CD4-positive, alpha-beta memory T cell (primary cell): ENCODE data around the gene SLC35F6. TPM values are rescaled to one million over a fixed set of nuclear protein-coding genes. Genes with fewer than 3 reads are reported as not detected.
"Not testable (repeated sequence)": the region's sequence is repeated elsewhere in the genome, so short reads cannot be mapped to it uniquely, and the experiment has no call there.

ENCODE experiments used
- CTCF ChIA-PET: fragments of 350-600 bp; sonication (Branson Sonifier 250); formaldehyde crosslinking; loops from one replicate; lab custom pipeline; 2021; ENCODE audit warnings: inconsistent platforms; ENCODE audit not compliant: partially characterized antibody; lab: Charles Lee
- POLR2A ChIA-PET: fragments of 350-600 bp; sonication (Branson Sonifier 250); formaldehyde crosslinking; loops from one replicate; lab custom pipeline; 2021; ENCODE audit not compliant: partially characterized antibody; lab: Charles Lee
- DNase-seq, 5 donors: peaks; one replicate each; pipeline versions ENCODE4 v3.0.0 to v3.0.0-alpha.2; 2020 to 2022; ENCODE audit warnings: mixed read lengths in 1 of 5
- H3K27ac ChIP-seq: one replicate; pipeline ENCODE4 v1.7.0; 2013; ENCODE audit warnings: low read depth, low read length
- H3K27me3 ChIP-seq: 2 replicates; pipeline ENCODE4 v1.7.0; 2013; ENCODE audit warnings: mild to moderate bottlenecking, low read length, moderate library complexity; ENCODE audit not compliant: insufficient read depth
- H3K36me3 ChIP-seq: 2 replicates; pipeline ENCODE4 v1.7.0; 2013; ENCODE audit warnings: mild to moderate bottlenecking, low read length, moderate library complexity; ENCODE audit not compliant: insufficient read depth
- H3K4me1 ChIP-seq: 2 replicates; pipeline ENCODE4 v1.7.0; 2013; ENCODE audit warnings: mild to moderate bottlenecking, low read length, moderate library complexity; ENCODE audit not compliant: insufficient read depth
- H3K4me3 ChIP-seq, 2 donors: one replicate each; pipeline ENCODE4 v1.7.0; 2013; ENCODE audit warnings: low read length in 2 of 2, mild to moderate bottlenecking in 1 of 2
- H3K9me3 ChIP-seq, 2 donors: one replicate each; pipeline ENCODE4 v1.7.0; 2013; ENCODE audit warnings: low read length in 2 of 2, control low read depth in 1 of 2; ENCODE audit not compliant: control insufficient read depth in 1 of 2
- H3K27ac Mint-ChIP-seq, 7 donors: one replicate each; pipeline ENCODE4 v1.8.0; 2020 to 2021; ENCODE audit warnings: mixed read lengths in 7 of 7, mild to moderate bottlenecking in 6 of 7, inconsistent platforms in 3 of 7, moderate library complexity in 3 of 7
- H3K27me3 Mint-ChIP-seq, 2 donors: one replicate each; pipeline ENCODE4 v1.8.0; 2020 to 2021; ENCODE audit warnings: mixed read lengths in 2 of 2
- H3K36me3 Mint-ChIP-seq, 2 donors: one replicate each; pipeline ENCODE4 v1.8.0; 2020 to 2021; ENCODE audit warnings: mixed read lengths in 2 of 2, inconsistent platforms in 1 of 2, mild to moderate bottlenecking in 1 of 2
- H3K4me1 Mint-ChIP-seq, 4 donors: one replicate each; pipeline ENCODE4 v1.8.0; 2020 to 2021; ENCODE audit warnings: mixed read lengths in 4 of 4, mild to moderate bottlenecking in 1 of 4
- H3K4me3 Mint-ChIP-seq, 8 donors: one replicate each; pipeline ENCODE4 v1.8.0; 2020 to 2021; ENCODE audit warnings: mixed read lengths in 8 of 8, mild to moderate bottlenecking in 7 of 8, moderate library complexity in 6 of 8, inconsistent platforms in 3 of 8
- H3K9me3 Mint-ChIP-seq, 8 donors: one replicate each; pipeline ENCODE4 v1.8.0; 2020 to 2021; ENCODE audit warnings: mixed read lengths in 8 of 8, mild to moderate bottlenecking in 5 of 8, inconsistent platforms in 3 of 8, moderate library complexity in 1 of 8
- intact Hi-C: fragments of 100-400 bp; cut with micrococcal nuclease; formaldehyde crosslinking; loops from one replicate; pipeline ENCODE4 v1.15.1; 2023
- polyA plus RNA-seq, 2 donors: library from polyadenylated mRNA; unstranded; fragments of 300-500 nt; fragmentation: Illumina TruSeq; gene quantifications; one replicate each; pipeline ENCODE4 v1.2.3, GENCODE V29; 2021
- total RNA-seq, 2 experiments: library from RNA; stranded (reverse); gene quantifications; one replicate each; pipeline ENCODE4 v1.2.3, GENCODE V29; 2021

Gene SLC35F6
- total and polyA plus RNA-seq, 4 experiments from 2014 or later = 4.8 to 22.2 (median 13.5) TPM

- no peaks in the 10 kb centered on the region for H3K27me3 ChIP-seq
- peak overlapping the region in 6 of 7 donors; percentile 78 to 95 (median 90) for H3K27ac Mint-ChIP-seq
- H3K4me1 Mint-ChIP-seq = peaks cover 9 to 15% (median 11%) of the 10 kb centered on the region in 4 donors
- peak overlapping the region in 6 of 8 donors; percentile 81 to 91 (median 88) for H3K4me3 Mint-ChIP-seq
- H3K4me3 ChIP-seq = peak overlapping the region in 1 of 2 donors; percentile 58
- ChIA-PET POLR2A (no interaction called here), CTCF (interaction anchor here (1.0 kb wide), 1 partner anchor 19 kb away, joined by 5 read pairs; no protein-coding TSS in a partner anchor)
- H3K27me3 Mint-ChIP-seq = peaks cover 0 to 3% of the 10 kb centered on the region in 2 donors
- H3K4me1 ChIP-seq = peaks cover 14% of the 10 kb centered on the region
- H3K36me3 ChIP-seq = peaks cover 6% of the 10 kb centered on the region
- H3K9me3 ChIP-seq = no peaks in the 10 kb centered on the region
- peaks cover 8 to 14% of the 10 kb centered on the region in 2 donors for H3K36me3 Mint-ChIP-seq
- DNase-seq = no peak
- peaks cover 0 to 2% (median 0%) of the 10 kb centered on the region in 8 donors for H3K9me3 Mint-ChIP-seq
- intact Hi-C loops = loop anchor here (1.0 kb wide), 1 partner anchor 20 kb away; the partner anchor contains the start of gene SLC35F6
- H3K27ac ChIP-seq = no peak overlapping the region
Measured at GRCh38 chr2:26784570-26785234, 20.6 kb downstream of the SLC35F6 start.

GRCh38 chr2:26785431-26786206 lies 21.5 kb downstream of the SLC35F6 start, which contains the start of gene CENPA:
Gene CENPA, plus strand, starts transcription at chr2:26786056. Its CDS starts 141 bp downstream, at chr2:26786197.
- peak within 1 kb of the TSS; percentile 78 to 95 (median 91) for H3K27ac Mint-ChIP-seq
- H3K4me3 Mint-ChIP-seq = peak within 1 kb of the TSS; percentile 81 to 91 (median 86)
- peak; percentile 95 to 98 (median 97) for DNase-seq
- no peaks in the 10 kb centered on the region for H3K27me3 ChIP-seq
- H3K36me3 ChIP-seq = no peaks in the 10 kb centered on the region
- peak within 1 kb of the TSS; percentile 68 to 93 for H3K4me3 ChIP-seq
- H3K9me3 Mint-ChIP-seq = peaks cover 0 to 2% (median 0%) of the 10 kb centered on the region in 8 donors
- peaks cover 14% of the 10 kb centered on the region for H3K4me1 ChIP-seq
- ChIA-PET POLR2A (interaction anchor here (0.7 to 1.0 kb wide), 6 partner anchors 13 to 66 kb away, joined by 3 to 12 read pairs (median 4); partner anchors contain the start of gene SLC35F6), CTCF (interaction anchor here (0.9 kb wide), 1 partner anchor 40 kb away, joined by 3 read pairs; no protein-coding TSS in a partner anchor)
- peaks cover 0 to 3% of the 10 kb centered on the region in 2 donors for H3K27me3 Mint-ChIP-seq
- H3K36me3 Mint-ChIP-seq = peaks cover under 1 to 5% of the 10 kb centered on the region in 2 donors
- intact Hi-C loops = loop anchor here (1.0 kb wide), 1 partner anchor 21 kb away; the partner anchor contains the start of gene SLC35F6
- peak within 1 kb of the TSS; percentile 37 for H3K27ac ChIP-seq
- H3K4me1 Mint-ChIP-seq = peaks cover 9 to 15% (median 11%) of the 10 kb centered on the region in 4 donors
- H3K9me3 ChIP-seq = no peaks in the 10 kb centered on the region

- no peak overlapping the region for H3K27ac ChIP-seq
- intact Hi-C loops = no loop called here
- Mint-ChIP-seq H3K4me1 (peaks cover 9 to 15% (median 11%) of the 10 kb centered on the region in 4 donors), H3K27me3 (peaks cover 0 to 3% of the 10 kb centered on the region in 2 donors), H3K9me3 (peaks cover 0 to 1% (median 0%) of the 10 kb centered on the region in 8 donors), H3K36me3 (peaks cover 0 to 2% of the 10 kb centered on the region in 2 donors), H3K4me3 (peak overlapping the region; percentile 70 to 86 (median 82)), H3K27ac (peak overlapping the region; percentile 8 to 84 (median 64))
- no peaks in the 10 kb centered on the region for H3K36me3 ChIP-seq
- peak overlapping the region; percentile 30 to 68 for H3K4me3 ChIP-seq
- CTCF ChIA-PET = interaction anchor here (0.8 kb wide), 1 partner anchor 12 kb away, joined by 4 read pairs; no protein-coding TSS in a partner anchor
- peak in 2 of 5 donors; percentile 6 to 16 for DNase-seq
- H3K4me1 ChIP-seq = peaks cover 14% of the 10 kb centered on the region
- H3K9me3 ChIP-seq = no peaks in the 10 kb centered on the region
- POLR2A ChIA-PET = interaction anchor here (0.7 to 1.0 kb wide), 6 partner anchors 14 to 67 kb away, joined by 3 to 12 read pairs (median 4); partner anchors contain the start of gene SLC35F6
- H3K27me3 ChIP-seq = no peaks in the 10 kb centered on the region
Measured at GRCh38 chr2:26786207-26787028, 22.3 kb downstream of the SLC35F6 start.

GRCh38 chr2:26792720-26793119 lies 28.6 kb downstream of the SLC35F6 start:
- H3K27ac Mint-ChIP-seq = peak overlapping the region in 1 of 7 donors; percentile 1
- no peak overlapping the region for H3K4me3 Mint-ChIP-seq
- intact Hi-C loops = no loop called here
- Histone ChIP-seq H3K4me3 (no peak overlapping the region), H3K27me3 (no peaks in the 10 kb centered on the region), H3K27ac (no peak overlapping the region), H3K9me3 (no peaks in the 10 kb centered on the region), H3K36me3 (no peaks in the 10 kb centered on the region), H3K4me1 (no peaks in the 10 kb centered on the region)
- H3K36me3 Mint-ChIP-seq = no peaks in the 10 kb centered on the region
- peaks cover 0 to 2% (median under 1%) of the 10 kb centered on the region in 4 donors for H3K4me1 Mint-ChIP-seq
- H3K9me3 Mint-ChIP-seq = peaks cover 0 to 4% (median 0%) of the 10 kb centered on the region in 8 donors
- POLR2A ChIA-PET = interaction anchor here (0.6 kb wide), 1 partner anchor 600 kb away, joined by 3 read pairs; no protein-coding TSS in a partner anchor
- CTCF ChIA-PET = no interaction called here
- no peak for DNase-seq
- peaks cover 0 to 2% of the 10 kb centered on the region in 2 donors for H3K27me3 Mint-ChIP-seq

- POLR2A ChIA-PET = no interaction called here
- H3K27ac Mint-ChIP-seq = peak overlapping the region in 1 of 7 donors; percentile 8
Measured at GRCh38 chr2:26793518-26793917, 29.4 kb downstream of the SLC35F6 start.

GRCh38 chr2:26795135-26795534 lies 31.1 kb downstream of the SLC35F6 start:
- DNase-seq, POLR2A ChIA-PET, H3K27me3 ChIP-seq, H3K4me3 ChIP-seq, H3K27ac ChIP-seq, H3K4me3 Mint-ChIP-seq, H3K36me3 Mint-ChIP-seq, H3K9me3 ChIP-seq, CTCF ChIA-PET, H3K4me1 Mint-ChIP-seq, intact Hi-C loops, H3K27ac Mint-ChIP-seq, H3K36me3 ChIP-seq, H3K4me1 ChIP-seq, H3K9me3 Mint-ChIP-seq, H3K27me3 Mint-ChIP-seq: not testable (repeated sequence)

More at GRCh38 chr2:26793518-26793917, 29.4 kb downstream of the SLC35F6 start:
- CTCF ChIA-PET = no interaction called here
- H3K27me3 ChIP-seq = no peaks in the 10 kb centered on the region
- intact Hi-C loops = no loop called here
- no peaks in the 10 kb centered on the region for H3K4me1 ChIP-seq
- Mint-ChIP-seq H3K27me3 (no peaks in the 10 kb centered on the region), H3K36me3 (no peaks in the 10 kb centered on the region), H3K9me3 (peaks cover 0 to 4% (median 0%) of the 10 kb centered on the region in 8 donors), H3K4me1 (no peaks in the 10 kb centered on the region), H3K4me3 (no peak overlapping the region)
- no peaks in the 10 kb centered on the region for H3K36me3 ChIP-seq
- no peak for DNase-seq
- H3K9me3 ChIP-seq = no peaks in the 10 kb centered on the region
- H3K27ac ChIP-seq = no peak overlapping the region
- H3K4me3 ChIP-seq = no peak overlapping the region
